WTC11 (cell line): ENCODE measurements around the gene HSPA1B.

ENCODE experiments used
- CBFB ChIP-seq: sonication (generic); formaldehyde crosslinking; IDR thresholded peaks from 2 replicates; pipeline ENCODE4 v1.8.1; 2022; ENCODE audit warnings: mild to moderate bottlenecking, low read depth, missing genetic modification reagents
- CTCF ChIP-seq: fragments of 200-600 bp; IDR thresholded peaks from 2 replicates; pipeline ENCODE4 v1.8.0; 2022; ENCODE audit warnings: antibody characterized with exemption
- E2F4 ChIP-seq: sonication (generic); formaldehyde crosslinking; IDR thresholded peaks from 2 replicates; pipeline ENCODE4 v1.8.1; 2022; ENCODE audit warnings: low read depth, mild to moderate bottlenecking, moderate library complexity, missing genetic modification reagents, borderline replicate concordance
- E2F5 ChIP-seq: sonication (generic); formaldehyde crosslinking; IDR thresholded peaks from 2 replicates; pipeline ENCODE4 v1.8.1; 2022; ENCODE audit warnings: mild to moderate bottlenecking, moderate library complexity, missing genetic modification reagents
- EMX1 ChIP-seq: fragments of 250-450 bp; sonication (Bioruptor Pico); IDR thresholded peaks from 2 replicates; pipeline ENCODE4 v1.8.0; 2021; ENCODE audit warnings: mild to moderate bottlenecking
- ESRRA ChIP-seq: sonication (generic); formaldehyde crosslinking; IDR thresholded peaks from 2 replicates; pipeline ENCODE4 v1.8.1; 2022; ENCODE audit warnings: mild to moderate bottlenecking, missing genetic modification reagents, borderline replicate concordance
- FOXJ3 ChIP-seq: sonication (generic); formaldehyde crosslinking; IDR thresholded peaks from 2 replicates; pipeline ENCODE4 v1.9.0; 2021; ENCODE audit warnings: missing genetic modification reagents, mild to moderate bottlenecking, borderline replicate concordance
- FOXP1 ChIP-seq: sonication (generic); formaldehyde crosslinking; IDR thresholded peaks from 2 replicates; pipeline ENCODE4 v1.8.0; 2022; ENCODE audit warnings: missing genetic modification reagents, mild to moderate bottlenecking, moderate library complexity, borderline replicate concordance
- FOXP4 ChIP-seq: sonication (generic); formaldehyde crosslinking; IDR thresholded peaks from 2 replicates; pipeline ENCODE4 v1.8.0; 2022; ENCODE audit warnings: mild to moderate bottlenecking, missing genetic modification reagents
- NR2C2 ChIP-seq: sonication (generic); formaldehyde crosslinking; IDR thresholded peaks from 2 replicates; pipeline ENCODE4 v1.8.0; 2022; ENCODE audit warnings: mild to moderate bottlenecking, missing genetic modification reagents
- NR3C1 ChIP-seq: sonication (generic); formaldehyde crosslinking; conservative IDR thresholded peaks from 2 replicates; pipeline ENCODE4 v1.8.1; 2023; ENCODE audit warnings: low read depth, mild to moderate bottlenecking, missing genetic modification reagents
- SP1 ChIP-seq: sonication (generic); formaldehyde crosslinking; conservative IDR thresholded peaks from 2 replicates; pipeline ENCODE4 v1.8.1; 2022; ENCODE audit warnings: missing genetic modification reagents
- TEAD4 ChIP-seq: sonication (generic); formaldehyde crosslinking; IDR thresholded peaks from 2 replicates; pipeline ENCODE4 v1.8.0; 2022; ENCODE audit warnings: mild to moderate bottlenecking, missing genetic modification reagents

GRCh38 chr6:31799781-31800180 is 27.8 kb upstream of the HSPA1B start:
- TF ChIP-seq E2F5 (no peak), ESRRA (no peak), FOXP1 (CRISPR knock-in tag) (no peak), NR3C1 (no peak), CTCF (no peak), CBFB (CRISPR knock-in tag) (no peak), TEAD4 (CRISPR knock-in tag) (no peak), SP1 (no peak), EMX1 (CRISPR knock-in tag) (no peak), E2F4 (CRISPR knock-in tag) (no peak), NR2C2 (CRISPR knock-in tag) (no peak), FOXJ3 (CRISPR knock-in tag) (no peak), FOXP4 (no peak)
